ENCODE data around the gene NDUFA8.

The NDUFA8 gene

DNA sequence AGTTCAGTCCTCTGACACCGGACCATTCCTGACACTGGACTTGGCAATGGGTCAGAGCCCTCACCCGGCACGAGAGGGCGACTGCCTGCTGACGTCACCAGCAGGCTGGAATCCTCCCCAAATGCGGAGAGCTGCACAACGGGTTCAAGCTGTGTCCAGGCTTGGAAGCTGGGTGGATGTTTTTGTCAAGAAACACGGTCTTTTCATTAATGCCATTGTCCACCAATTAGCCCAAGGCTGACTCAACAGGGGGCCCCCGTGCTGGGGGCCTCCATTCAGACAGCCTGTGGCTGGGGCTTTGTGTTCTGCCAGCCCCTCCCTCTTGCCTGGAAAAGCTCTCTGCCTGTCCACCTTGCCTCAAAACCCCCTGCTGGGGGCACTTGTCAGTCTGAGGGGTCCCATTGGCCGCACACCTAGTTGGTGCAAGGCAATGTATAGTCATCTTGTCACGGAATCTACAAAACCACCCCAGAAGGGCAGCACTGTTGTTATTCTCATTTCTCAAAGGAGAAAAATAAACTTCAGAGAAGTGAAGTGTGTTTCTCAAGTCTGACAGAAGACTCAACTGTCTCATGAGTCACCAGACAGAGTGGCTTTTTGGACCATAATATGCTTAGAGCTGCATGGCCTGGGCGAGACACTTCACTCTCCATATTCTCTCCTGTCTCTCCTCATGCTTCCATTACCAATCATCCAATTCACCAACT is 24.6 kb downstream of the NDUFA8 start:
- DNase-seq, result no peak

DNA sequence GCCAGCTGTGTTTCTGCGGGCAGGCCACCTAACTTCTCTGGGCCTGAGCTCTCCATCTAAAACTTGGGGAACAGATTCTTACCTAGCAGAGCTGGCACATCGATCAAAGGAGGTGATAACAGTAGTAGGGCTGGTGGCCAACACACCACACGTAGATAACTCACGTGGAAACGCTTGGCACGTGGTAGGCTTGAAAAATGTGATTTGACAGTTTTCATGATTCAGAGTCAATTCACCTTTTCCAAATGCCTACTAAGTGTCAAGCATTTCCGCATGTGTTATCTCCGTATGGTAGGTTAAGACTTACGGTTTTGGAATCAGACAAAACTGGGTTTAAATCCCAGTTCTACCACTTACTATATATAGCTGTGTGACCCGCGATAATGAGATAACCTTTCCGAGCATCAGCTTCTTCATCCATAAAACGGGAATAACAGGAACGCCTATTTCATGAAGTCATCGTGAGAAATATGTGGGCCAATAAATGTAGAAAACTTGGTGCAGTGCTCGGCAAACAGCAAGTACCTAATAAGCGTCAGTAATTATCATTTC is 25.5 kb downstream of the NDUFA8 start:
- DNase-seq, result no peak

DNA sequence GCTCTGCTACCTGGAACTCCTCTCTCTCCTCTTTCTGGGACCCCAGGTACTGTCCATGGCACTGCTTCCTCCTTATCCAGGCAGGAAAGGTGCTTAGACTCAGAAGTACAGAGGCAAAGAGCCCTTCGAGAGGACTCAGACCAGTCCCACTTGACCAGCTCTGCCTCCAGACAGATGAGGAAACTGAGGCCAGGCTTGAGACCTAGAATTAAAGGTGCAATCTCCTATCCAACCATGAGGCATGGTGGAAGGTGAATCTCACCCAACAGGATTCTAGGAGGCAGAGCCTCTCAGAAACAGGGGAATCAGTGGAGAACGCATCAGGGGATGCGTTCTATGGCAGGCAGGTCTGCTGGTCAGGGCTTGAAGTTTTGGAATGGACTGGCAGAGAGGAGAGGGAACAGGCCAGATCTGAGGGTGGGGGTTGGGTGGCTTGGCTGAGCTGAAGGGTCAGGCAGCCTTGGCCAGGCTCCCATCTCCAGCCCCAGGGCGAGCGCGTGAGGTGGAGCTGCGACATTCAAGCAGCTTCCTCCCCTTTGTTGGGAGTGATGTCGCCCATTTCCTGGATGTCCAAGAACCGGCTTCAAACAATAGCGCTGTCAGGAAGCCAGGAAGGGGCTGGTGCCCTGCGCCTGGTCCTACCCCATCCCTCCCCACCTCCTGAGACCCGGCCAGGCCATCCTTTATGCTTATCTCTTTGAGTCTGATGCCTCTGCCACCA is 26.2 kb downstream of the NDUFA8 start:
- no peak for DNase-seq

DNA sequence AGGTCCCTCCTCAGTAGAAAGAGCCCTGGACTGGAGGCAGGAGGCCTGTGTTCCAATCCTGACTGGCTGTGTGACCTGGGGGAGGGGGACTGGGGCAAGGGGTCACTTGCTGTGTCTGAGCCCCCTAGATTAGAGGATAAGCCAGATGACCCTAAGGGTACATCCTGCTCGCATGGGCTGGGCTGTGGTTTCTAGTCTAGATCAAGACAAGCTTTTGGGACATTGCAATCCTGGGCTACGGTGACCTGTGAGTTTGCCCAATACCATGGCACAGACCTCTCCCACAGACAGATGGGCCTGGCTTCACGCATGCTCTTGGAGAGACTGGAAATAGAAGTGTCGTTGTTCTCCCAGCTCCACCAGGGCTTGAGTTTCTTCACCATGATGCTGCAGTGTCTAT is 27.0 kb downstream of the NDUFA8 start:
- DNase-seq, result no peak

DNA sequence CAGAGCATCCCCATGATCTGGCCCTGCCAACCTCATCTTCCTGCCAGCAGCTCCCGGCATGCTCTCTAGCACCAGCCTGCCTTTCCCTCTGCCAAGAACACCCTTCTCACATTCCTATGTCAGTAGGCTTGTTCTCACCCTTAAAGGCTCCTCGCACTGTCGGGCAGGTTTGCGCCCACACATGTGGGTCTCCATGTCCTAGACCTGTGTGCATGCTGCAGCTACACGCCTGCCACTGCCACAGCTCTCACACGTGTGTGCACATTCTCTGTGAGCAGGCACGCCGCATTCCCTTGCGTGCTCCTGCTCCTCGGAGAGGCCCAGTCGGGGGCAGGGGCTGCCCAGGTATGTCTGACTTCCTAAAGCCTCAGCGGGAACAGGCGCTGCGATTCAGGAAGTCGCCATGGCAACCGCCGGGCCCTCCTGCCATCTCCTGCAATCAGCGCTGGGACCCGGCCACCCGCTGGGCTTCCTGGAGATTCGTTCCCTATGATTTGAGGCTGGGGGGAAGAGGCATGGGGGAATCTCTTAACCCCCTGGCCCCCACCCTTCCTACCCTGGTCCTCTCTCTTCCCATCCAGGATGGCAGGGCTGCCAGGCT is 28.1 kb downstream of the NDUFA8 start:
- no peak for DNase-seq

DNA sequence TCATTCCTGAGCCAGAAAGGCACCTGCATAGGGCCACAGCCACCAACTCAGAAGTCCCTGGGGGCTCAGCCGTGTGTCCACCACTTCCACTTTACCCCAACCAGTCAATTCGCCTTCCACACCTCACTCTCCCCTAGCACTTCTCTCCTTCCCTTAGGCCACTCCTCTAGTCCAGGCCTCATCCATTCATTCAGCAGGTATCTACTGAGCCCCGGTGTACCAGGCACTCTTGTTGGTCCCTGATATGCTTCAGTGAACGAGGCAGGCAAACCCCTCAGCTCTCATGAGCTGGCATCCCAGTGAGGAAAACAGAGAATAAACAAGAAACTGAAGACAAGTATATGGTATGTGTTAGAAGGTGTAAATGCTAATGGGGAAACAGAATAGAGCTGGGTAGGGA is 28.7 kb downstream of the NDUFA8 start:
- no peak for DNase-seq

DNA sequence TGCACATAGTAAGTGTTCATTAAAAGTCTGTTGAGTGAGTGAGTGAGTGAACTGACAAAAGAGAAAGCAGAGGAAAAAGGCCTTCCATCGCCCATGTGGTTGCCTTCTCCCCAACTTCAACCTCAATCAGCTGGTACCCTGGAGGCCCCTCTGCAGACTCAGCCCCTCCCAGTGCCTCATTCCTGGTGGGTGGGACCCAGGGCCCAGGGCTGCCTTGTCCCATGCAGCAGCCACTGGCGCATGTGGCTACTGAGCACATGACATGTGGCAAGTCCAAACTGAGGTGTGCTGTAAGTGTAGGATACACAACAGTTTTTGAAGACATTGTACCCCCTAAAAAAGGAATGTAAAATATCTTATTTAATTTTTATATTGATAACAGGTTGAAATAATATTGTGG is 29.6 kb downstream of the NDUFA8 start:
- no peak for DNase-seq

DNA sequence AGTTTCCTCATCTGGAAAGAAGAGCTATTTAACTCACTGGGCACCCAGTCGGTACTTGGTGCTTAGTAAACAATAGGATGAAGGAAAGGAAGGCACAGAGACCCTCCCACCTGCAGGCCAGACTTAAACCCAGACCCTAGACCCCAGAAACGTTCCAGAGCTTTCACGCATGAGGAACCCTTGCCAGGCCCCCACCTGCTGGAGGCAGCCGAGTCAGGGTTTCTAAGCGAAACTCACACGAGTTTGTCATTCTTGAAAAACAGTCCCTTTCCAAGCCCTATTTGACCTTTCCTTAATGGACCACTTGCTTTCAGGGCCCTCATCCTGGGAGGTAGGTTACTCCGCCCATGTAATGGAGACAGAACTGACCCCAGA is 30.6 kb downstream of the NDUFA8 start:
- no peak for DNase-seq

DNA sequence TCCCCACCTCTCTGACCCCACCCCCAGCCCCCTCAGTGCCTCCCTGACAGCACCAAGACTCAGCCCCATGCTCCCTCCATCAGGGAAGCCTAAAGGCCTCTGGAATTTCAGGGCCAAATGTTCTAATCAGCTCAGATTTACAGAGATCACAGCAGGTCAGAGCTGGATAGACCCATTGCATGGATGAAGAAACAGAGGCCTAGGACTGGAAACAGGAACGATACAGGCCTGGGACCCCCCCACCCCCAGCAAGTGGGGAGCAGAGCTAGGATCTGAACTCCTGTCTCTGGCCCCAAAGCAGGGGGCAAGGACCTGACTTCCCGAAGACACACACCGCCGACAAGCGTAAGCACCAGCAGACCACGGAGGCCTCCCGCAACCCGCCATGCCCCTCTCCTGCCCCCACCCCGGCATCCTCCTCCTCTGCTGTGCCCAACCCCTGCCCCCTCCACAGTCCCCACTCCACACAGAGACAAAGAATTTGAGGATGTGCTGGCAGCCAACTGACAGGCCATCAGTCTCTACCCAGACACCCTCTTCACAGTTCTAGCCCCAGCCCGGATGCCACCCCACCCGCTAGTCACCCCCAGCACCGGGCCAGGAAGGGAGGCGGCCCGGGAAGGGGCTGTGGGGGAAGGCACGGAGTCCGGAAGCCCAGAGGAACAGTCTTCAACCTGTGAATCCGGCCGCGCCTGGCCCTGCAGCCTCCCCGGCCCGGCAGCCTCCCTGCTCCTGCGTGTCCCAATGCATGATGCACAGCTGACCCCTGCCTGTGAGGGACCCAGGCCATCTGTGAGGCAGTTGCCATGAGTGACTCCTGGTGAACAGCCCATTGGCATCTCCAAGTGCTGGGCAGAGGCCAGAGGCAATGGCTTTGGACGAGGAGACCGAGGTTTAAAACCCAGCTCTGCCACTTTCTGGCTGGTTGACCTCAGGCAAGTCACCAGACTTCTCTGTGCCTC is 31.3 kb downstream of the NDUFA8 start:
- DNase-seq, result no peak

DNA sequence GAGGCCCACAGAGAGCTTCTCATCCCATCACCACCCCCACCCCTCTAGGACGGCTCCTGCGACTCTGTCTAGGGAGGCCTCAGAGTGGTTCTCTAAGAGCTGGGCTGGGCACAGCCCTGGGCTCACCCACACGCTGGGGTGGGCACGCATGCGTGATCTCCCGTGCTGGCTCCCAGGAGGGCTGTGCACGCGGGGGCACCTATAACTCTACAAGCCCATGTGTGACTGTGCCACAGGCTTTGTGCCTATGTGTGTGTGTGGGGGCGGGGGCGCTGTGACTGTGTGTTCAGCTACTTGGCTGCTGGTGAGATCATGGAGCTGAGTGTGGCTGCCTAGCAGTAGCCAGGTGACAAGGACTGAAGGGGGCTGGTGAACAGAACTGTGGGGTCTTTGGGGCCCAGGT is 32.2 kb downstream of the NDUFA8 start:
- peak; percentile 42 for DNase-seq

DNA sequence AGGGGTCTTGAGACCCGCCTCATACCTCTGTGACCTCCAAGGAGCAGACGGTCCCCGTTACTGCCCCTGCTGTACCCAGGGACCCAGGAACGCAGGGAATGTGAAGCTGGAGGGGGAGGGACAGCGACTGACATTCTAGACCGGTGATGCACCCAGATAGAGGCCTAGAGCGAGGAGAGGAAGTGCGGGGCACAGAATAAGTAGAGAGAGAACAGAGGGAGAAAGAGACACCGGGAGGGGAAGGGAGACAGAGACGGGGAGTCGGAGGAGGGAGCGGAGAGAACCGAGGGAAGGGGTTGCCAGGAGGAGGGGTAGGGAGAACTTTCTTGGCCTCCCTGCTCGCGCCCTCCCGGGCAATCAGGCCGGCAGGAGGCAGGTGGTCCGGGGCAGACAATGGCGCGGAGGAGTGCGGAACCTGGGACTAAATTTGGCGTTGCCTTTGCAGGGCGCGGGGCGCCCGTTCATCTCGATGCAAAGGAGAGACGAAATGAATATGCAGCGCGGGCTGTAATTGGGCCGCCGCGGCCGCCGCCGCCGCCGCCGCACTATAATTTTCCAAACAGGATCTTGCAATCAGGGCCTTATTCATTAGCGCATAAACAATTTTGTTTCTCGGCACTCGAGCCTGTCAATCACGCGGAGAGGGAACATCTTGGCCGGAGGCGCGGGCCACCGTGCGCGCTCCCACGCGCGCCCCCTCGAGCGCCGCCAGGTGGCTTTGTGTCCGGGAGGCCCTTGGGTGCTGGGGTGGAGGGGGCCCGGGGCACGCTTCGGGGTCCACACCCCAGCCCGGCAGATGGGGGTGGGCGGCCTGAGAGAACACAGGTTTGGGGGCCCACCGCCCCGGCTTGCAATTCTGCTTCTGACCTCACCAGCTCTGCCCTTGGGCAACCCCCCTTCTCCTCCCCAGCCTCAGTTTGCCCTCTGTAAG is 33.0 kb downstream of the NDUFA8 start:
- no peak for DNase-seq

DNA sequence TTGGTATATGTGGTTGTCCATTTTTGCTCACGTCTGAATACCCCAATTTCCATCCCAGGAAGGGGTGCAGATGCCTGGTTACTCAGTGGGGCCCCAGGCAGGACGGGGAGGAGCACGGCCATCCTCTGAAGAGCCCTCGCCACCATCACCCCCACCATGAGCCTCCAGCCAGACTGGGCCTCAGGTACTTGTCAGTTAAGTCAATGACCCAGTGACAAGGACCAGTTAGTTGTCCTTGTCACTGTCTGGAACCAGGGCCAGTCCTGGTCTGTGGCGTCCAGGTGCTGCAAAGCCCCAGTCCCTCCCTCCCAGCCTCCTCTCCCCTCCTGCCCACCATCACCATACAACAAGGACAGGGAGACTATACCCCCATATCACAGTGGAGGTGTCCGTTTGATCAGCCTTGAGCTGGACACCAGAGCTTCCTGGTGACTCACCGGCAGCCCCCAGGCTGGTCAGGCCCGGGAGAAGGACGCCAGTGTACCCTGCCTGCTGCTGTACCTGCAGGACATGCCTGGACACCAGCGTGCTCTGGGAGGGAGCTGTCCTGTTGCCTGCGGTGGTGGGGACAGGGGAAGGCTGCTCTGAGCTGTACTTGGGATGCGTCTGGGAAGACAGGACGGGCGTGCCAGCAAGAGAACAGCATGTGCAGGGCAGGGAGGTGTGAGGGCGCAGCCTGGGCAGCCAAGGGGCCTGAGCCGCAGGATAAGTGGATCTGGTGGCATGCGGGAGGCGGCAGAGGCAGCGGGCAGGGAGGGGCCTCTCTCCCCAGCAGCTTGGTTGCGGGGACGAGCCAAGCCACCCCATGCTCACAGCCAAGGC is 33.9 kb downstream of the NDUFA8 start:
- no peak for DNase-seq

DNA sequence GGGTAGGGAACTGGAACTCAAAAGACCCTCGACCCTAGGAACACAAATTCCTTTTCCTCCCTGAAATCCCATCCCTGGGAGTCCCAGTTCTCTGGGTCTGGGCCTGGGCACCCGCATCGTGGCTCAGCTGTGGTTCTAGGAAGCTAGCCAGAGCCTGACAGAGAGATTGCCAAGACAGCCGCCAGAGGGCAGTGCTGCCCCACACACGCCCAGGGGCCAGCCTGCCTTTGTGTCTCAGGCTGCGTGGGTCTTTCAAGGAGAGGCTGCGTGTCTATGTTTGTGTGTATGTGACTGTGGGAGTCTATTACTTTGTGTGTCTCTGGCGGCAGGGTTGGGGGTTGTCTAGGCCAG is 34.4 kb downstream of the NDUFA8 start:
- DNase-seq, result peak; percentile 82

DNA sequence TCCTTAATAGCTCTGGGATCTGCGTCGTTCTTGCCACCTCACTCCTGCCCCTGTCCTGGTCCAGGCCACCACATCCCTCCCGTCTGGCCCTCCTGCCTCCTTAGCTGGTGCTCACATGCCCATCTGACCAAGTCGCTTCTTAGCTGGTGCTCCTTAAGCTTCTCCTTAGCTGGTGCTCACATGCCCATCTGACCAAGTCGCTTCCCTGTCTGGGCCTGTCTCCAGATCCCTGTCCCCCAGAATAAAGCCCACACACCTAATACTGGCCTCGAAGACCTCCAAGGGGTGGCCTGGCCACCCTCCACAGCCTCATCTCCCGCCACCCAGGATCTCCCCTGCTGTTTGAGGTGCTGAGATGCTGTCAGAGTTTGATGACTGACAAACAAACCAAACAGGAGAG is 35.1 kb downstream of the NDUFA8 start:
- no peak for DNase-seq

DNA sequence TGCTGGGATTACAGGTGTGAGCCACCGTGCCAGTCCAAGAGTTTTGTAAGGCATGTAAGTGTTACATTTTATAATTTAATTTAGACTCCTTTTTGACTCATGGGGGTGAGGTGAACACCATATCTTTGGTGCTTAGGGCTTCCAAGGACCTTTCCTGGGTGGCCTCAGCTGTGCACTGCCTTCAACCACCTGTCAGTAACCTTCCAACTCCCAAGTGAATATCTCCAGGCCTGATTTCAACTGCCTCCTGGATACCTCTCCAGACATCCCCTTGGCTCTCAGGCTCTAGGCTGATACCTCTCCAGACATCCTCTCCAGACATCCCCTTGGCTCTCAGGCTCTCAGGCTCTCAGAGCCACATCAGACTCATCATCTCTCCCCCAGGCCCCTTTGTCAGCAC is 35.5 kb downstream of the NDUFA8 start:
- DNase-seq, result no peak

DNA sequence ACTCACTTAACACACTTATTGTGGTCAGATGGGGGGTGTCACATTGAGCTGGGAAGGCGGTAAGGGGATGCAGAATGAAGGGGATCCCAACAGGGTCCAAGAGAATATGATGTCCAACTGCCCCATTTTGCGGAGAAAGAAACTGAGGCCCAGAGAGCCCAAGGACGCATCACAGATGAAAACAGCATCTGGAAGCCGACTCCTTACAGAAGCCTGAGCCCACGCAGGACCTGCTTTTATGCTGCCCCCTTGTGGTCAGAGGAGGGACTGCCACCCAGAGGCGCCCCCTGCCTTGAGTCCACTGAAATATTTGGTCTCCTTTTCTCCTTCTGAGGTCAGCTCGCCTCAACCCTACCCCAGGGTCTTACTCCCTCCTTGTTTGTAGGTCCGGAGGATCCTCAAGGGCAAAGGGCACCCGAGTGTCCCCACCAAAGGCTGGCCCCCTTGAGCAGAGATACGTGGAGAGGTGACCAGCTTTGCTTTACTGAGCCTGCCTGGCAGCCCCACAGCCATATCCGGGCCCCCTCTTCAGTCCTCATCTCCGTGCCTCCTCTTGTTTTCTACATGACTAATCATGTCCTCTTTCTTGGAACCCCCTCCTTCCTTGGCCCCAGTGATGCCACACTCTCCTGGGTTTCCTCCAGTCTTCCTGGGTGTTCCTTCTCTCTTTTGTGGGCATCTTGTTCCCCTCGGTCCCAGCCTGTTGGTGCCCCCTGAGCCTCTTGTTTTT is 36.5 kb downstream of the NDUFA8 start:
- peak; percentile 71 for DNase-seq

DNA sequence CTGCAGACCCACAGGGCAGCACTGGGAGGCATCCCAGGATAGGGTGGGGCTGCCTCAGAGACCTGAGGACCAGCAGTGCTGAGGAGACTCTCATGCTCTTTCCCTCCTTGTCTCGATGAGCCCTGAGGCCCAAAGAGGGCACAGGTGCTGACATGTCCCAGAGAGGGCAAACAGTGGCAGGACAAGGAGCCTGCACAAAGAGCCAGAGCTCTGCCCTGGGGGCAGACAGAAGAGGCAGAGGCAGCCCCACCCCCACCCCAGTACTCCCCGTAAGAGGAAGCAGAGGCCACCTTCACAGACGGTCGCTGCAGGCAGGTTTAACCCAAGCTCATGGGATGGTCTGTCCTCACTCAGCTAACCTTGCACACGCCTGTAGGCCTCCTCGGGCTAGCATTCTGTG is 37.1 kb downstream of the NDUFA8 start:
- DNase-seq, result no peak

DNA sequence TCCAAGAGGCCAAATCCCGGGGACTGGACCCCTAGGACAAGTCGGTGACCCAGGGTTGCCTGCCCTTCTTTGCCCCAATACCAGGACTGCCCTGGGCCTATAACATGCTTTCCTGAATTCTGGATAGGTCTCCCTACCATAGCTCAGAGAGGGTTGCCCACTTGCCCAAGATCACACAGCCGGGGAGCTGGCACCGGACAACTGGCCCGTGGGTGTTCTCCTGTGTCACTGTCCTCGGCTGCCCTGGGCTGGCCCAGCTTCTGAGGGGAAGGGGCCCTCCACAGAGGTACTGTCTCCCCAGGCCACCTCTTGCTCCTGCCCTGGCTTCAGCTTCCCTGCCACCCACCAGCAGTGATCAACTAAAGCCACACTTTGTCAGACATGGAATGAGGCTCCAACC is 37.6 kb downstream of the NDUFA8 start:
- DNase-seq, result no peak

DNA sequence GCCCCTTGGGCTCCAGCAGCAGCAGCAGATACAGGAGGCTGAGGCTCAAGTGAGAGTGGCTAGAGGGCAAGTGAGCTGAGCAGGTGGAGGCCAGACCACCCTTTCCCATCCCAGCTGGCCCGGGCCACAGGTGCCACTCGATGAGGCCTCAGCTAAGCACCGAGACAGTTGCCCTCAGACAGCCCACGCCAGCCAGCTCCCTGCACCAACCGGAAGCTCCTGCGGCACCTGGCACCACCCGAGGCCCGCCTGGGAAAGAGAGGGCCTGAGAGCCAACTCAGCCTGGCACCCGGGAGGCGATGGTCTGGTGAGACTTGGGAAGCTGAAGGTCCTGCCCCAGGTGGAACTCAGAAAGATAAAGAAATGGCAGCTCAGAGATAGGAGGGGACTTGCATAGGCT is 38.2 kb downstream of the NDUFA8 start:
- no peak for DNase-seq

Measured in activated naive CD4-positive, alpha-beta T cell treated with anti-CD3 and anti-CD28 coated beads, Interleukin-2, amount 50 U/mL, for 16 hours (primary cell).